ENCODE results near the gene REM2. TPM values are rescaled to one million over a fixed set of nuclear protein-coding genes. Genes with fewer than 3 reads are reported as not detected.
A peak's percentile ranks its signal among the peaks of the same experiment; 100 is the strongest.

REM2 gene
- polyA plus RNA-seq, 3 donors: 1.8 TPM; not detected in 2

GRCh38 chr14:22892488-22892887 is 9.5 kb downstream of the REM2 start:
- H3K4me3 Mint-ChIP-seq: no peak overlapping the region
- TF ChIP-seq CTCF (IDR thresholded peaks at IDR 0.05): no peak
- H3K36me3 Mint-ChIP-seq: peaks cover 32 to 33% of the 10 kb centered on the region in 2 donors
- Histone ChIP-seq H3K4me3 (replicated peaks in 1 of 3; ENCODE audit: low read depth in 2 of 3, low read length in 3 of 3) (no peak overlapping the region), H3K4me2 (replicated peaks; ENCODE audit: extremely low read depth, low read length, poor library complexity, severe bottlenecking) (no peak overlapping the region), H3K9ac (ENCODE audit: insufficient read depth, low read length, poor library complexity, severe bottlenecking) (no peak overlapping the region), H3K9me3 (replicated peaks in 1 of 2; ENCODE audit: control insufficient read depth in 1 of 2, insufficient read depth in 1 of 2, low read length in 2 of 2) (no peaks in the 10 kb centered on the region), H3K79me2 (ENCODE audit: insufficient read depth, low read length) (no peaks in the 10 kb centered on the region), H3K36me3 (replicated peaks in 1 of 2; ENCODE audit: control insufficient read depth in 1 of 2, insufficient read depth in 2 of 2, low read length in 2 of 2) (peaks cover 0 to 35% of the 10 kb centered on the region in 2 donors), H4K20me1 (ENCODE audit: insufficient read depth, low read length) (no peaks in the 10 kb centered on the region), H3K4me1 (ENCODE audit: control insufficient read depth in 1 of 2, insufficient read depth in 2 of 2, low read length in 2 of 2) (peaks cover 0 to under 1% of the 10 kb centered on the region in 2 donors), H2AFZ (ENCODE audit: insufficient read depth, low read depth, low read length, poor library complexity, severe bottlenecking) (no peak overlapping the region), H3K27ac (ENCODE audit: low read depth in 1 of 2, low read length in 2 of 2) (no peak overlapping the region), H3K27me3 (ENCODE audit: control insufficient read depth in 2 of 2, insufficient read depth in 2 of 2, low read length in 2 of 2) (no peaks in the 10 kb centered on the region)
- intact Hi-C loops (cut with micrococcal nuclease): no loop called here
- peak overlapping the region in 2 of 7 donors; percentile 5 to 10 for H3K27ac Mint-ChIP-seq
- peaks cover 1% of the 10 kb centered on the region for H3K4me1 Mint-ChIP-seq
- no peak for DNase-seq
- peaks cover 0 to 2% (median 0%) of the 10 kb centered on the region in 7 donors for H3K9me3 Mint-ChIP-seq
- H3K27me3 Mint-ChIP-seq (ENCODE audit: low read depth in 3 of 3): peaks cover 0 to 5% (median 1%) of the 10 kb centered on the region in 3 donors
- 93% methylated on average over 2 of the region's 7 CpGs for WGBS (ENCODE audit: insufficient coverage)

- Mint-ChIP-seq H3K36me3 (peaks cover 43% of the 10 kb centered on the region in 2 donors), H3K27ac (no peak overlapping the region), H3K27me3 (ENCODE audit: low read depth in 3 of 3) (peaks cover 0 to 1% (median 0%) of the 10 kb centered on the region in 3 donors)
These were observed 10.7 kb downstream of the REM2 start for GRCh38 chr14:22893706-22894105.

More at GRCh38 chr14:22893706-22894105, 10.7 kb downstream of the REM2 start:
- H3K4me3 Mint-ChIP-seq: no peak overlapping the region
- Histone ChIP-seq H4K20me1 (ENCODE audit: insufficient read depth, low read length) (no peaks in the 10 kb centered on the region), H3K27me3 (ENCODE audit: control insufficient read depth in 2 of 2, insufficient read depth in 2 of 2, low read length in 2 of 2) (no peaks in the 10 kb centered on the region), H3K4me2 (replicated peaks; ENCODE audit: extremely low read depth, low read length, poor library complexity, severe bottlenecking) (no peak overlapping the region), H3K9me3 (replicated peaks in 1 of 2; ENCODE audit: control insufficient read depth in 1 of 2, insufficient read depth in 1 of 2, low read length in 2 of 2) (no peaks in the 10 kb centered on the region), H3K9ac (ENCODE audit: insufficient read depth, low read length, poor library complexity, severe bottlenecking) (no peak overlapping the region), H3K27ac (ENCODE audit: low read depth in 1 of 2, low read length in 2 of 2) (no peak overlapping the region), H2AFZ (ENCODE audit: insufficient read depth, low read depth, low read length, poor library complexity, severe bottlenecking) (no peak overlapping the region), H3K79me2 (ENCODE audit: insufficient read depth, low read length) (no peaks in the 10 kb centered on the region), H3K36me3 (replicated peaks in 1 of 2; ENCODE audit: control insufficient read depth in 1 of 2, insufficient read depth in 2 of 2, low read length in 2 of 2) (peaks cover 8 to 47% of the 10 kb centered on the region in 2 donors), H3K4me1 (ENCODE audit: control insufficient read depth in 1 of 2, insufficient read depth in 2 of 2, low read length in 2 of 2) (no peaks in the 10 kb centered on the region), H3K4me3 (replicated peaks in 1 of 3; ENCODE audit: low read depth in 2 of 3, low read length in 3 of 3) (no peak overlapping the region)
- TF ChIP-seq CTCF (IDR thresholded peaks at IDR 0.05): no peak
- no CpG with 5 or more reads among the region's 4 CpGs for WGBS (ENCODE audit: insufficient coverage)
- intact Hi-C loops (cut with micrococcal nuclease): no loop called here
- DNase-seq: no peak
- no peaks in the 10 kb centered on the region for H3K4me1 Mint-ChIP-seq
- peaks cover 0 to 2% (median 0%) of the 10 kb centered on the region in 7 donors for H3K9me3 Mint-ChIP-seq
